Middle frontal gyrus (tissue), 1 donor: Measurements from ENCODE around the gene EGFLAM.

Source experiments
- DNase-seq: peaks from one replicate; pipeline ENCODE4 v3.0.0-alpha.2; 2015; ENCODE audit warnings: low spot score; ENCODE audit errors: extremely low spot score

Gene EGFLAM

GRCh38 chr5:38445374-38446028 is 187.1 kb downstream of the EGFLAM start:
- no peak for DNase-seq

DNA sequence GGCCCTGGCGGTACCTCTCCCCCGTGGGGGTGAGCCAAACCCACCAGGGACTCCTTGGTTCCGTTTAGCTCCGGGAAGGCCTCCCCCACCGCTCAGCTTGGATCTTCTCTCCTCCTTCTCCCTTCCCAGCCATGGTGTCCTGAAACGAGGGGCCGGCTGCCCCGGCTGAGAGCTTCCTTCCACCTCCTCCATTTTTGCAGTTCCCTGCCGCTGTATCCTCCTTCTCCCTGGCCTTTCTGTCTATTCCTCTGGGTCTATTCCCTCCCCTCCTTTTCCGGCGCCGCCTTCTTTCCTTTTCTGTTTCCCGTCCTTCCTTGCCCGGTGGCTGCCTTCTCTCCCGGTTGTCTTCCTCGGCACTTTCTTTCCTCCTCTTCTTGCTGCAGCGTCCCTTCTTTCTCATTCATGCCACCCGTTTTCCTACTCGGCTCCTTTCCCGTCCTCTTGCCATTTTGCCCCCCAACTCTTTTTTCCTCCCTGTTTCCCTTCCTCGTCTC is 187.7 kb downstream of the EGFLAM start:
- DNase-seq, result no peak

DNA sequence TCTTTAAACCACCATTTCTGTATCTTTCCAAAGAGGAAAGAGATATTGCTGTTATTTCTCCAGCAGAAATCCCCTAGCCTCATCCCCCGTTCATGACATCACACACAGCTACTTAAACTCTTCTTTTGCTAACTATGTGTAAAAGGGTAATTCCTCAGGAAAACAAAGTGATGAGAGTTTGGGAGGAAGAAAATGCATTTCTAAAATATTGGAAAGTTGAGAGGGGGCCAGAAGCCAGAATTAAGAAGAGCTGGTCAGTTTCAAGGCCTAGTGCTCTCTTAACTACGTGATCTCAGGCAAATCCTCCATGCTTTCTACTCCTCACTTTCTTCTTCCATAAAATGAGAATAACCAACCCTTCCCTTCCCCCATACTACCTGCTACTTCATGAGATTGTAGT is 188.7 kb downstream of the EGFLAM start:
- DNase-seq, result no peak

DNA sequence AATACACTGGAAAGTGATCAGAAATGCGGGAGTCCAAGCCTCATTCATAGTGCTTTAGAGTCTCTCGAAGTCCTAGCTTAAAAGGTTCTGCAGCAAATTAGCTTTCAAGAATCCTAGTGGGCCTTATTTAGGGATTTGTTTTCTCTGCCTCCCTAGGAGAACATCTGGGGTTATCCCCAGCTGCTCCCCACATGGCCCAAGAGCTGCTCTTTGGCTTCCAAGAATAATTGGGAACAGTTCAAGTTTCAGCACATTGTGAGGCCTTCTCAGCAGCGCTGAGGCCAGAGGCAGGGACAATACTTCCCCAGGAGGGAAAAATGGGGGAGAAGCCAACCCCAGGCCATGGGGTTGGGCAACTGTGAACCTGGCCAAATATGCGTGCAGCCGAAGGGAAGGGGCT is 189.4 kb downstream of the EGFLAM start:
- no peak for DNase-seq

DNA sequence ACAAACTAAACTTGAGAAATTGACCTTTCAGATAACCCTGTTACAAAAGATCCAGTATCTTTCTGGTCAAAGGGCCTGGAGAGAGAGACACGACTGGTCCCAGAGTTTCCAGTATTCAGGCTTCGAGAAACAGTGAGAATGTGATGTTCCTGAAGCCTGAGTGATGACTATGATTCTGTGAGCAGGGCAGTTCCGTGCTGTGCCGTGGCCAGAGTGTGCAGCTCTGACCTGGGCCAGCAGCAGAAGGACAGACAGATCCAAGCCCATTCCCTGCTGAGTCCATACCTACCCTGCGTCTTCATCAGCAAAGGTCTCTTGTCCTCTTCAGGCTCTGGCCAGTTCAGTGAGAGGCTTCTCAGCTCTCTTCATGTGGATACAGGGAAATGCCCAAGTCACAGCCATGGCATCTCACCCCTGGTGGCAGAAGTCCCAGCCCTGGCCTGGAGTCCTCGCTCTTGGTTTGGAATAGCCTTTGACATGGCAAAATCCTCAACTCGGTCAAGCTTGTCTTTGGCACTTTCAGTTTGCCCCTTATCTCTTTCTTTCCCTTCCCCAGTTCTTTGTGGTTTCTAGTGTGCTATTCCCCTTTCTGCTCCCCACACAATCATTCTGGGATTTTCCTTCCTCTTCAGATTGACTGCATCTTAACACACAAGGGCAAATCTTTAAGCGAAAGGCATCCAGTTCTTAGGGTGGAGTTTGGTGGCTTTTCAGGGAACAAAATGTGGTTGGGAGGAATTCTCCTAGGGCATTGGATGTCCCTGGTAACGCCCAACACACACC is 190.4 kb downstream of the EGFLAM start:
- DNase-seq, result no peak

GRCh38 chr5:38450627-38451026 is 192.3 kb downstream of the EGFLAM start:
- no peak for DNase-seq

GRCh38 chr5:38451074-38451725 is 192.8 kb downstream of the EGFLAM start:
- no peak for DNase-seq

DNA sequence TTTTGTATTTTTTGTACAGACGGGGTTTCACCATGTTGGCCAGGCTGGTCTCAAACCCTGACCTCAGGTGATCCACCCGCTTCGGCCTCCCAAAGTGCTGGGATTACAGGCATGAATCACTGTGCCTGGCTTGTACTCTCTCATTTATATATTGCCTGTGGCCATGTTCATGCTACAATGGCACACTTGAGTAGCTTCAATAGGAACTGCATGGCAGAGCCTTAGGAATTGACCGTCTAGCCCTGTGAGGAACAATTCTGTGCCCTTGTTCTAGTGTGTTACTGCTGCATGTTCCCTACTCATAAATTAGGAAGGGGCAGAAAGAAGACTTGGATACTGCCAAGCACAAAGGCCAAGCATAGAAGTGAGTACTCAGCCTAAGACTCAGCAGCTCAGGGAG is 193.8 kb downstream of the EGFLAM start:
- DNase-seq, result no peak

- no peak for DNase-seq
Observed at GRCh38 chr5:38453506-38453905, 195.1 kb downstream of the EGFLAM start.

- no peak for DNase-seq
Observed at GRCh38 chr5:38453921-38454320, 195.6 kb downstream of the EGFLAM start.

DNA sequence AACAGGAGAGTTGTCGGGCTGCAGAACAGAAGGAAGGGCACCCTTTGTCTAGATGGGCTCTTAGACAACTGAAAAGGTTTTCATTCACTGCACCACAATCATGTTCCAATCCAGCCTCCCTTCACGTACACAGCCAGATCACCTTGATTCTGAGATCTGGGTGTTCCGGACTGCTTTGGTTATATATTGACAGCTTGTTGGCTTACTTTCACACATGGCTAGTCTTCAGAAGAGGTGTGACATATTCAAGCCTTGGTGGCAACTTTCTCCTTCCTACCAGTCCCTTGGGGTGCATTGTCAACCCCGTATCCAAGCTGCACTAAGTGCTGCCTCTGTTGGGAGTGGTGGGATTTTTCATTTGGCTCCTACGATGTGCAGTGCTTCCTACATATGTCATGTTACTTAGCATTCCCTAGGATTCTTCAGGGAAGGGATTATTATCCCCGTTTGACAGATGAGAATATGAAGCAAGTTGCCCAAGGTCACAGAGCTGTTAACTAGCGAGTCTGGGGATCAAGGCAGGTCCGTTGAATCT is 197.5 kb downstream of the EGFLAM start:
- DNase-seq, result no peak

- DNase-seq, result no peak
Observed at GRCh38 chr5:38456657-38457399, 198.5 kb downstream of the EGFLAM start.

- DNase-seq, result no peak
Observed at GRCh38 chr5:38458174-38458573, 199.8 kb downstream of the EGFLAM start.

- DNase-seq, result no peak
Observed at GRCh38 chr5:38462976-38463633, 204.7 kb downstream of the EGFLAM start.

DNA sequence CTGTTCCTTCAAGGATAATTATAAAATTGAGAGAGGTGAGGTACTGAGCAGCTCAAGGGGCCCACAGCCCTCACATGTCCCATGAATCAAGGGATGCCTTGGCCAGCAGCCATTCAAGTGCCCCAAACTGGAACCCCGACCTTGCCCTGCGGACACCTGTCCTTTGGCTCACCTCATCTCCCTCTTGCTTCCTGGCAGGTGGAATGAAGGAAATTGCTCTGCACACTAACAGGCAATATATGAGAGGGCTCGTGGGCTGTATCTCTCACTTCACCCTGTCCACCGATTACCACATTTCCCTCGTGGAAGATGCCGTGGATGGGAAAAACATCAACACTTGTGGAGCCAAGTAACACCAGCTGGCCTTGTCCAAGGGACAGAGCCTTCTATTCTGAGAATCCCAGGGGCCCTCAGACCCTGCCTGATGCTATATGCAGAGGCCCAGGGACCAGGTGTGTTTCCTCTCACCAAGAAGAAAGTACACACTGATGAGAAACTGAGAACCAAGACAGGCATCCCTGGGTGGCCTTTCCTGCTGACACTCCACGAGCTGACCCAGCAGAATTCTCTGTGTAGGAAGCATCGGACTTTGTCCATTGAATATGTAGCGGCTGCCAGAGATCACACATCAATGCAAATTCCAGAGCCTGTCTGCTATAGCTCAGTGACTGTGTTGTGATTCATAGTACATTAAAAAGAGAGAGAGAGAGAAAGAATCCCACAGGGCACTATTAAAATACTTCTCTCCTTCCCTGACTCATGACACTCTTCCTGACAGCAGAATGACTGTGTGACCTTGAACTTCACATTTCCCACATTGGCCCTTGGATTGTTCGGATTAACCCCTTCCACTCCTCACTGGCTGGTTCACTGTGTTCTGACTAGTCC is 205.5 kb downstream of the EGFLAM start:
- DNase-seq, result no peak

DNA sequence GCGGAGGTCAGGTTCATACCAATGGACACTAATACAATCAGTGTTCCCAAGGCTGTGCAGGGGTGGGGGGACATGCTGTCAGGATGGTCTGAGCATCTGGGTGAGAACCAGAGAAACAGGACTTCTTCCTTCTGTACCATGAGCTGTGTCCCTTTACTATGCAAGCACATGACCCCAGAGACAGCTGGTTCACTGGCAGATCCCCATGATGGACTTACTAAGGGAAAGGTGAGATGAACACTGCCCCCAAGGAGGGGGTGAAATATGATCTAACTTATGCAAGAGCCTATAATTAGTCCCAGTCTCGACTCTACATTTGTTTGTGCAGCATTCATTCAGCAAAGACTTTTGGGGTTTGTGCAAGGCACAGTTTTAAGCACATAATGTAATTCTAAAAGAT is 206.7 kb downstream of the EGFLAM start:
- no peak for DNase-seq

GRCh38 chr5:38465702-38466423 is 207.5 kb downstream of the EGFLAM start:
- DNase-seq, result no peak

GRCh38 chr5:38466424-38467189 is 208.2 kb downstream of the EGFLAM start:
- DNase-seq, result no peak
